ENCODE measurements around the gene GABBR1. TPM values are rescaled to one million over a fixed set of nuclear protein-coding genes. Genes with fewer than 3 reads are reported as not detected.

Gene GABBR1
- polyA plus RNA-seq, 1 donor (not counting 4 experiments of a cell fraction or from before 2014, with no cell fraction given) = 18.9 TPM

DNA sequence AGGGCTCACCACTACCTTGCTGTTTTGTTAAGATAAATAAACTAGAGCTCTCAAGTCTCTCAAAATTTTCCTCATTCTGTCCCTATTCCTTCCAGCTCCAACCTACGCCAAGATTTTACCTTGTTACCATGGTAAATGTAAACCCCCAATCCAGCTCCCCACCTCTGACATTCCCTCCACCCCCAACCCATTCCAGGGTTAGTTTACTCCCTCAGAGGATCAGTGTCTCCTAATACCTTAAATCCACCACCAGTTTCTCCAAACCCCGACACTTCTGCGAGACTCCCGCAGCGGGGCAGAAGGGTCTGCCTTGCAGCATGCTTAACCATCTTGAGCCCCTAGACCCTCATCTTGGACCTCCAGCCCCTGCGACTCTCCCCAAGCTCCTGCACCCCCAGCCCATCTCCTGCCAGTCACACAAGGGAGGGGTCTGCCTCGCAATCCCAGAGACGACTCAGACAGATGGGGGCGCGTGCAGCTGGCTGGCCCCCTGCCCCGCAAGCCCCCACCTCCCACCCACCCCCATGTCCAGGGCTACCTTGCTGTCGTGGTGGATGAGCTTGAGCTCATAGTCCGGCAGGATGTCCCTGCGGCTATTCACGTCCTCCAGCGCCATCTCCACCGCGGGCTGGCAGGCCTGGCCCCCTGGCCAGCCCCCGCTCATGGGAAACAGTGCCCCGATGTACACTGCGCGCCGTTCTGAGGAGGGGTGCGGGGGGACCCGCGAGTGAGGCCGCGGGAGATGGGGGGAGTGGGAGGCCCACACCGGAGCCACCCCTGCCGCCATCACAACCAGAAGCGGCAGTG lies 5.8 kb downstream of the GABBR1 start:
- no peak overlapping the region for H2AFZ ChIP-seq (ENCODE audit: control insufficient read depth, low read length)
- dilution Hi-C loops (cut with MboI; ENCODE audit: extremely low pct_ligation_motif_present, low sequenced_read_pairs) = no loop called here
- H3K36me3 ChIP-seq (ENCODE audit: control insufficient read depth in 2 of 2, extremely low read depth in 1 of 2, insufficient read depth in 2 of 2, low read length in 2 of 2) = peaks cover 9 to 14% of the 10 kb centered on the region in 2 experiments
- H3K4me2 ChIP-seq (ENCODE audit: control insufficient read depth, extremely low read depth, insufficient read depth, low read depth, low read length) = no peak overlapping the region
- FAIRE-seq (no peak), DNase-seq (ENCODE audit: low read depth, low spot score) (no peak)
- H3K4me3 ChIP-seq (ENCODE audit: control insufficient read depth in 2 of 3, extremely low read depth in 1 of 3, insufficient read depth in 2 of 3, low read depth in 1 of 3, low read length in 3 of 3) = no peak overlapping the region
- no peaks in the 10 kb centered on the region for H3K9me1 ChIP-seq (ENCODE audit: control insufficient read depth, extremely low read depth, insufficient read depth, low read length)
- no peak for TF ChIP-seq CTCF (optimal IDR thresholded peaks at IDR 0.05 in 1 of 3, IDR thresholded peaks at IDR 0.05 in 1 of 3, conservative IDR thresholded peaks at IDR 0.05 in 1 of 3; ENCODE audit: extremely low read depth in 1 of 3, insufficient read depth in 2 of 3, low read length in 3 of 3)
- TF ChIP-seq EZH2 (IDR thresholded peaks at IDR 0.05; ENCODE audit: low read length) = no peak
- H4K20me1 ChIP-seq (ENCODE audit: control insufficient read depth, extremely low read depth, insufficient read depth, low read length) = no peaks in the 10 kb centered on the region
- peaks cover 15% of the 10 kb centered on the region for H3K4me1 ChIP-seq (ENCODE audit: control insufficient read depth, extremely low read depth, insufficient read depth, low read length)
- H3K27ac ChIP-seq (ENCODE audit: control insufficient read depth, insufficient read depth, low read length) = no peak overlapping the region
- H3K9me3 ChIP-seq (ENCODE audit: control insufficient read depth, low read depth, low read length) = no peaks in the 10 kb centered on the region
- H3K79me2 ChIP-seq (ENCODE audit: control insufficient read depth, insufficient read depth, low read length) = peaks cover 3% of the 10 kb centered on the region
- H3K27me3 ChIP-seq (ENCODE audit: control insufficient read depth, extremely low read depth, insufficient read depth, low read length) = no peaks in the 10 kb centered on the region
- H3K9ac ChIP-seq (ENCODE audit: control insufficient read depth, extremely low read depth, insufficient read depth, low read length) = no peak overlapping the region

- H3K4me1 ChIP-seq (ENCODE audit: control insufficient read depth, extremely low read depth, insufficient read depth, low read length) = peaks cover 9% of the 10 kb centered on the region
- H3K9me3 ChIP-seq (ENCODE audit: control insufficient read depth, low read depth, low read length) = no peaks in the 10 kb centered on the region
- H3K36me3 ChIP-seq (ENCODE audit: control insufficient read depth in 2 of 2, extremely low read depth in 1 of 2, insufficient read depth in 2 of 2, low read length in 2 of 2) = peaks cover 19 to 26% of the 10 kb centered on the region in 2 experiments
- H3K4me2 ChIP-seq (ENCODE audit: control insufficient read depth, extremely low read depth, insufficient read depth, low read depth, low read length) = no peak overlapping the region
- H4K20me1 ChIP-seq (ENCODE audit: control insufficient read depth, extremely low read depth, insufficient read depth, low read length) = no peaks in the 10 kb centered on the region
- no peaks in the 10 kb centered on the region for H3K27me3 ChIP-seq (ENCODE audit: control insufficient read depth, extremely low read depth, insufficient read depth, low read length)
- DNase-seq (ENCODE audit: low read depth, low spot score) (no peak), FAIRE-seq (no peak)
- H3K9me1 ChIP-seq (ENCODE audit: control insufficient read depth, extremely low read depth, insufficient read depth, low read length) = no peaks in the 10 kb centered on the region
- no peaks in the 10 kb centered on the region for H3K79me2 ChIP-seq (ENCODE audit: control insufficient read depth, insufficient read depth, low read length)
- H3K27ac ChIP-seq (ENCODE audit: control insufficient read depth, insufficient read depth, low read length) = no peak overlapping the region
- dilution Hi-C loops (cut with MboI; ENCODE audit: extremely low pct_ligation_motif_present, low sequenced_read_pairs) = no loop called here
- no peak overlapping the region for H3K4me3 ChIP-seq (ENCODE audit: control insufficient read depth in 2 of 3, extremely low read depth in 1 of 3, insufficient read depth in 2 of 3, low read depth in 1 of 3, low read length in 3 of 3)
- no peak overlapping the region for H2AFZ ChIP-seq (ENCODE audit: control insufficient read depth, low read length)
- no peak for TF ChIP-seq CTCF (optimal IDR thresholded peaks at IDR 0.05 in 1 of 3, IDR thresholded peaks at IDR 0.05 in 1 of 3, conservative IDR thresholded peaks at IDR 0.05 in 1 of 3; ENCODE audit: extremely low read depth in 1 of 3, insufficient read depth in 2 of 3, low read length in 3 of 3)
- TF ChIP-seq EZH2 (IDR thresholded peaks at IDR 0.05; ENCODE audit: low read length) = no peak
- H3K9ac ChIP-seq (ENCODE audit: control insufficient read depth, extremely low read depth, insufficient read depth, low read length) = no peak overlapping the region
Observed at GRCh38 chr6:29625337-29625930, 7.5 kb downstream of the GABBR1 start.

All from keratinocyte (primary cell).